Measurements from ENCODE around the gene SORCS2.

DNA sequence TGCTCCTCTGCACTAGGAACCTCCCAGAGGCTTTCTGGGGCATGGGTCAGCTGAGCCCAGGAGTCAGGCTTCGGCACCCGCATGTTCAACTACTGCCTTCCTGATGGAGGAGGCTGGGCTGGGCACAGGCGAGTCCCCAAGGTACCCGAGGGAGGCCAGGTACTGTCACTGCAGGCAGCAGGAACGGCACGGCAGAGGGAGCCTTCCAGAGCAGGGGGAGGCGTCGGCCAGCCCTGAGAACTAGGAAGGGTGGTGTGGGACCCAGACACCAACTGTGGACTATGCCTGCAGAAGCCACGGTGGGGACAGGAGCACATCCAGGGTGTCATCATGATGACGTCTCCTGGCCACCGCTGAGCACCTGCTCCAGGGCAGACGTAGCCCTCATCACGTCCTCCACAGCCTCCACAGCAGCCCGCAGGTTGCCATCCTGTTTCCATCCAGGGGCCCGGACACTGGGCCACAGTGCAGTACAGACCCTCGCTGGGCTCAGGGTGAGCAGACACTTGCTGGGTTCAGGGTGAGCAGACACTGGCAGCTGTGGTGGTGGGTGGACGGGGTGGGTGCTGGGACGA is 40.8 kb downstream of the SORCS2 start:
- TF ChIP-seq, protein P1, sequence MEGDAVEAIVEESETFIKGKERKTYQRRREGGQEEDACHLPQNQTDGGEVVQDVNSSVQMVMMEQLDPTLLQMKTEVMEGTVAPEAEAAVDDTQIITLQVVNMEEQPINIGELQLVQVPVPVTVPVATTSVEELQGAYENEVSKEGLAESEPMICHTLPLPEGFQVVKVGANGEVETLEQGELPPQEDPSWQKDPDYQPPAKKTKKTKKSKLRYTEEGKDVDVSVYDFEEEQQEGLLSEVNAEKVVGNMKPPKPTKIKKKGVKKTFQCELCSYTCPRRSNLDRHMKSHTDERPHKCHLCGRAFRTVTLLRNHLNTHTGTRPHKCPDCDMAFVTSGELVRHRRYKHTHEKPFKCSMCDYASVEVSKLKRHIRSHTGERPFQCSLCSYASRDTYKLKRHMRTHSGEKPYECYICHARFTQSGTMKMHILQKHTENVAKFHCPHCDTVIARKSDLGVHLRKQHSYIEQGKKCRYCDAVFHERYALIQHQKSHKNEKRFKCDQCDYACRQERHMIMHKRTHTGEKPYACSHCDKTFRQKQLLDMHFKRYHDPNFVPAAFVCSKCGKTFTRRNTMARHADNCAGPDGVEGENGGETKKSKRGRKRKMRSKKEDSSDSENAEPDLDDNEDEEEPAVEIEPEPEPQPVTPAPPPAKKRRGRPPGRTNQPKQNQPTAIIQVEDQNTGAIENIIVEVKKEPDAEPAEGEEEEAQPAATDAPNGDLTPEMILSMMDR (conservative IDR thresholded peaks at IDR 0.05; ENCODE audit: low read depth, low read length), result no peak
- no peak for TF ChIP-seq EZH2 (IDR thresholded peaks at IDR 0.05; ENCODE audit: borderline replicate concordance, low read depth, low read length, poor library complexity, severe bottlenecking)

Data from A673 (cell line).